ENCODE measurements around the gene GPANK1. TPM values are rescaled to one million over a fixed set of nuclear protein-coding genes. Genes with fewer than 3 reads are reported as not detected.

The GPANK1 gene
- total RNA-seq, 1 donor from 2014 or later, result 18.0 TPM

GRCh38 chr6:31676904-31677303 lies 12.1 kb upstream of the GPANK1 start:
- Mint-ChIP-seq H3K36me3 (ENCODE audit: insufficient read depth) (peaks cover 6% of the 10 kb centered on the region), H3K4me3 (ENCODE audit: low read depth) (no peak overlapping the region), H3K27me3 (no peaks in the 10 kb centered on the region), H3K4me1 (ENCODE audit: low read depth) (peaks cover 8% of the 10 kb centered on the region), H3K9me3 (ENCODE audit: low read depth) (no peaks in the 10 kb centered on the region), H3K27ac (no peak overlapping the region)
- no peak for TF ChIP-seq CTCF (IDR thresholded peaks at IDR 0.05; ENCODE audit: unreplicated experiment)
- DNase-seq (ENCODE audit: low spot score, unreplicated experiment), result no peak

- Mint-ChIP-seq H3K27ac (no peak overlapping the region), H3K27me3 (no peaks in the 10 kb centered on the region), H3K4me3 (ENCODE audit: low read depth) (no peak overlapping the region), H3K4me1 (ENCODE audit: low read depth) (peaks cover 5% of the 10 kb centered on the region), H3K9me3 (ENCODE audit: low read depth) (no peaks in the 10 kb centered on the region), H3K36me3 (ENCODE audit: insufficient read depth) (peaks cover 6% of the 10 kb centered on the region)
- no peak for TF ChIP-seq CTCF (IDR thresholded peaks at IDR 0.05; ENCODE audit: unreplicated experiment)
- DNase-seq (ENCODE audit: low spot score, unreplicated experiment), result no peak
These were observed 11.6 kb upstream of the GPANK1 start for GRCh38 chr6:31676322-31676903.

GRCh38 chr6:31669676-31670075 lies 4.9 kb upstream of the GPANK1 start, which contains the start of gene LY6G5B:
TSS of gene LY6G5B (plus strand) at chr6:31669976. CDS start at chr6:31670951, 975 bp downstream.
- Mint-ChIP-seq H3K27me3 (no peaks in the 10 kb centered on the region), H3K4me1 (ENCODE audit: low read depth) (peaks cover 11% of the 10 kb centered on the region), H3K4me3 (ENCODE audit: low read depth) (no peak within 1 kb of the TSS), H3K27ac (no peak within 1 kb of the TSS), H3K9me3 (ENCODE audit: low read depth) (no peaks in the 10 kb centered on the region), H3K36me3 (ENCODE audit: insufficient read depth) (peaks cover 17% of the 10 kb centered on the region)
- no peak for TF ChIP-seq CTCF (IDR thresholded peaks at IDR 0.05; ENCODE audit: unreplicated experiment)
- DNase-seq (ENCODE audit: low spot score, unreplicated experiment), result no peak

- Mint-ChIP-seq H3K9me3 (ENCODE audit: low read depth) (no peaks in the 10 kb centered on the region), H3K27me3 (no peaks in the 10 kb centered on the region), H3K4me1 (ENCODE audit: low read depth) (peaks cover 27% of the 10 kb centered on the region), H3K36me3 (ENCODE audit: insufficient read depth) (peaks cover 14% of the 10 kb centered on the region), H3K4me3 (ENCODE audit: low read depth) (peak overlapping the region; percentile 84), H3K27ac (peak overlapping the region; percentile 97)
- TF ChIP-seq CTCF (IDR thresholded peaks at IDR 0.05; ENCODE audit: unreplicated experiment), result no peak
- no peak for DNase-seq (ENCODE audit: low spot score, unreplicated experiment)
These were observed 1.7 kb upstream of the GPANK1 start for GRCh38 chr6:31666337-31666965.

- Mint-ChIP-seq H3K9me3 (ENCODE audit: low read depth) (no peaks in the 10 kb centered on the region), H3K27ac (peak within 1 kb of the TSS; percentile 97), H3K4me1 (ENCODE audit: low read depth) (peaks cover 32% of the 10 kb centered on the region), H3K27me3 (no peaks in the 10 kb centered on the region), H3K4me3 (ENCODE audit: low read depth) (peak within 1 kb of the TSS; percentile 84), H3K36me3 (ENCODE audit: insufficient read depth) (peaks cover 14% of the 10 kb centered on the region)
- TF ChIP-seq CTCF (IDR thresholded peaks at IDR 0.05; ENCODE audit: unreplicated experiment), result no peak
- peak; percentile 91 for DNase-seq (ENCODE audit: low spot score, unreplicated experiment)
These were observed 922 bp upstream of the GPANK1 start, which contains the start of gene CSNK2B for GRCh38 chr6:31665501-31666336. TSS of gene CSNK2B (plus strand) at chr6:31666080. CDS start at chr6:31666832, 752 bp downstream.
